ENCODE data around the gene MAVS. TPM values are rescaled to one million over a fixed set of nuclear protein-coding genes. Genes with fewer than 3 reads are reported as not detected.
A peak's percentile ranks its signal among the peaks of the same experiment; 100 is the strongest.

The MAVS gene
- total and polyA plus RNA-seq, 9 of the 15 experiments (the other 6 are each of a cell fraction or from before 2014, with no cell fraction given): 1.6 to 22.0 (median 11.3) TPM

GRCh38 chr20:3820048-3820900 lies 26.4 kb upstream of the MAVS start, which contains the start of gene AP5S1 (continued):
- TF ChIP-seq, protein P1, sequence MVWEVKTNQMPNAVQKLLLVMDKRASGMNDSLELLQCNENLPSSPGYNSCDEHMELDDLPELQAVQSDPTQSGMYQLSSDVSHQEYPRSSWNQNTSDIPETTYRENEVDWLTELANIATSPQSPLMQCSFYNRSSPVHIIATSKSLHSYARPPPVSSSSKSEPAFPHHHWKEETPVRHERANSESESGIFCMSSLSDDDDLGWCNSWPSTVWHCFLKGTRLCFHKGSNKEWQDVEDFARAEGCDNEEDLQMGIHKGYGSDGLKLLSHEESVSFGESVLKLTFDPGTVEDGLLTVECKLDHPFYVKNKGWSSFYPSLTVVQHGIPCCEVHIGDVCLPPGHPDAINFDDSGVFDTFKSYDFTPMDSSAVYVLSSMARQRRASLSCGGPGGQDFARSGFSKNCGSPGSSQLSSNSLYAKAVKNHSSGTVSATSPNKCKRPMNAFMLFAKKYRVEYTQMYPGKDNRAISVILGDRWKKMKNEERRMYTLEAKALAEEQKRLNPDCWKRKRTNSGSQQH (CRISPR knock-in tag; IDR thresholded peaks at IDR 0.05): no peak
- TF ChIP-seq ZNF79 (CRISPR knock-in tag; IDR thresholded peaks at IDR 0.05; ENCODE audit: low read depth): no peak
- TF ChIP-seq RBM22 (IDR thresholded peaks at IDR 0.05; ENCODE audit: low read depth, low read length, poor library complexity, severe bottlenecking): peak; percentile 49
- peak; percentile 32 for TF ChIP-seq POU5F1 (IDR thresholded peaks at IDR 0.05; ENCODE audit: borderline replicate concordance, low read depth, low read length, partially characterized antibody)
- no peak for TF ChIP-seq CCAR2 (IDR thresholded peaks at IDR 0.05; ENCODE audit: low read depth, low read length)
- TF ChIP-seq ZNF23 (CRISPR knock-in tag; IDR thresholded peaks at IDR 0.05): no peak
- TF ChIP-seq NFYB (IDR thresholded peaks at IDR 0.05; ENCODE audit: extremely low read depth, insufficient read length): no peak
- TF ChIP-seq KHSRP (IDR thresholded peaks at IDR 0.05): peak; percentile 90
- no peak for TF ChIP-seq ZNF239 (CRISPR knock-in tag; IDR thresholded peaks at IDR 0.05)
- no peak for TF ChIP-seq RBM39 (optimal IDR thresholded peaks at IDR 0.05; ENCODE audit: low read depth, low read length)
- no peak for TF ChIP-seq BDP1 (IDR thresholded peaks at IDR 0.05; ENCODE audit: insufficient read depth, insufficient read length)
- TF ChIP-seq TBP (optimal IDR thresholded peaks at IDR 0.05; ENCODE audit: low read depth, low read length): peak; percentile 65
- TF ChIP-seq ZNF3 (CRISPR knock-in tag; IDR thresholded peaks at IDR 0.05): no peak
- TF ChIP-seq HDAC2 (IDR thresholded peaks at IDR 0.05): no peak
- peak; percentile 85 for TF ChIP-seq NR3C1 (CRISPR knock-in tag; IDR thresholded peaks at IDR 0.05)
- TF ChIP-seq, protein P2, sequence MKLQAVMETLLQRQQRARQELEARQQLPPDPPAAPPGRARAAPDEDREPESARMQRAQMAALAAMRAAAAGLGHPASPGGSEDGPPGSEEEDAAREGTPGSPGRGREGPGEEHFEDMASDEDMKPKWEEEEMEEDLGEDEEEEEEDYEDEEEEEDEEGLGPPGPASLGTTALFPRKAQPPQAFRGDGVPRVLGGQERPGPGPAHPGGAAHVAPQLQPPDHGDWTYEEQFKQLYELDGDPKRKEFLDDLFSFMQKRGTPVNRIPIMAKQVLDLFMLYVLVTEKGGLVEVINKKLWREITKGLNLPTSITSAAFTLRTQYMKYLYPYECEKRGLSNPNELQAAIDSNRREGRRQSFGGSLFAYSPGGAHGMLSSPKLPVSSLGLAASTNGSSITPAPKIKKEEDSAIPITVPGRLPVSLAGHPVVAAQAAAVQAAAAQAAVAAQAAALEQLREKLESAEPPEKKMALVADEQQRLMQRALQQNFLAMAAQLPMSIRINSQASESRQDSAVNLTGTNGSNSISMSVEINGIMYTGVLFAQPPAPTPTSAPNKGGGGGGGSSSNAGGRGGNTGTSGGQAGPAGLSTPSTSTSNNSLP (IDR thresholded peaks at IDR 0.05; ENCODE audit: borderline replicate concordance, low read depth, low read length): no peak
- peak; percentile 77; the same call in 1 of the 2 replicates for TF ChIP-seq GABPB1 (CRISPR knock-in tag; IDR thresholded peaks at IDR 0.05)
- TF ChIP-seq ATF1 (CRISPR knock-in tag; IDR thresholded peaks at IDR 0.05): peak; percentile 93
- peak; percentile 100 for TF ChIP-seq ATF1 (tag; IDR thresholded peaks at IDR 0.05)
- no peak for TF ChIP-seq RBM25 (IDR thresholded peaks at IDR 0.05; ENCODE audit: low read depth, low read length, severe bottlenecking)
- 0 out of 2 replicates have a peak, but pooled peaks have one; percentile 32 for TF ChIP-seq TOE1 (IDR thresholded peaks at IDR 0.05; ENCODE audit: borderline replicate concordance)
- TF ChIP-seq TOE1 (CRISPR knock-in tag; IDR thresholded peaks at IDR 0.05; ENCODE audit: borderline replicate concordance, low read depth): no peak; the same call in 1 of the 2 replicates
